Stimulated activated CD4-positive, alpha-beta T cell treated with anti-CD3 and anti-CD28 coated beads, Interleukin-1b, Interleukin-23, amount 100 ng/mL, for 4 hours (primary cell): Measurements from ENCODE around the gene OR10H2.
"Not testable (repeated sequence)": the region's sequence is repeated elsewhere in the genome, so short reads cannot be mapped to it uniquely, and the experiment has no call there.

ENCODE experiments used
- DNase-seq, 2 donors: peaks; one replicate each; pipeline ENCODE4 v3.0.0-alpha.2; 2020; ENCODE audit warnings: low read depth in 2 of 2

Gene OR10H2, protein sequence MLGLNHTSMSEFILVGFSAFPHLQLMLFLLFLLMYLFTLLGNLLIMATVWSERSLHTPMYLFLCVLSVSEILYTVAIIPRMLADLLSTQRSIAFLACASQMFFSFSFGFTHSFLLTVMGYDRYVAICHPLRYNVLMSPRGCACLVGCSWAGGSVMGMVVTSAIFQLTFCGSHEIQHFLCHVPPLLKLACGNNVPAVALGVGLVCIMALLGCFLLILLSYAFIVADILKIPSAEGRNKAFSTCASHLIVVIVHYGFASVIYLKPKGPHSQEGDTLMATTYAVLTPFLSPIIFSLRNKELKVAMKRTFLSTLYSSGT

DNA sequence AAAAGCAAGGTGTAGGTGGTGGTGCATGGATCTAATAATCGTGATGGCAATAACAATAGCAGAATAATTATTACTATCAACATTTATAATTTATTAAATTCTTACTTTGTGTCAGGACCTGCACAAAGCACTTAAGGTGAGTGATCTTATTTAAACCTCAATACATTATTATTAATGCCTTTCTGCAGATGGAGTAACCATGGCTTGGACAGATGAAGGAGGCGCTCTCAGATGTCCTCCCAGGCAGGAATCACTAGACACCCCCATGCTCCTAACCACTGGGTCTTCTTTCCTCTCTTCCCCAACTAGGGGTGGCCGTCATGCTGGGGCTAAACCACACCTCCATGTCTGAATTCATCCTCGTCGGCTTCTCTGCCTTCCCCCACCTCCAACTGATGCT lies at the start of gene OR10H2:
TSS of gene OR10H2 (plus strand) at position 301 of the 400 bp plus-strand sequence. CDS start at position 321, 20 bp downstream.
- no peak for DNase-seq

DNA sequence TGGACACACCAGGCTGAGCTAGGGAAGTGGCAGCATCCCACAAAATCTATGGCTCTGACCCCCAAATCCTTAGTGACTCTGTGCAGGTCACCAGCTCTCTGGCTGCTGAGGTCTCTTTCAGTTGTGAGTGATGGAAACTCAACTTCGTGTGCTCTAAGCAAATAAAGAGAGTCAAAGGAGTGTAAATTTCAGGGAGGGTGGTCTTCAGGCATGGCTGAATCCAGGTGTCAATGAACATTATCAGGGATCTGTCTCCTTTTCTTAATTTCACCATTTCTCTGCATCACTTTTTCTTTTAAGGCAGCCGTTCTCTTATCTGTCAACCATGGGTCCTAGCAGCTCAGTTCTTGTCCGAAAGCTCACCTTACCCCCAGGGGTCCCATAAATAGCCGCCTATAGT lies 48.7 kb upstream of the OR10H2 start:
- DNase-seq: no peak

DNA sequence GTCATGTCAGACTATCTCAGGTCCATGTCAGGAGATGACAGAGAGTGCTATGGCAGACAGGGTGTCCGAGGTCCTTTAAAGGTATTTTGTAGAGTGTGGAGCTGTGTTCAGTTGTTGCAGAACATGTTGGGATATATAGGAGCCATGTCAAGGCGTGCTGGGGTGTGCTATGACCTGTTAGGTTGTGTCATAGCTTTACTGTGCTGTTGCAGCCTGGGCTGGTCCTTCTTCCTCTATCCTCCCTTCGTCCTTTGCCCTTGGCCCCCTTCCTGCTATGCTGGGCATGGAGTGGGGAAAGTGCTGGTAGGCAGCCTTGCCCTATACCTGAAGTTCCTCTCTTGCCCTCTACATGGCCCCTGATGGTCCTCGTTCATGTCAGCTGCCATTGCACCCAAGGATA lies 48.0 kb upstream of the OR10H2 start:
- not testable (repeated sequence) for DNase-seq

DNA sequence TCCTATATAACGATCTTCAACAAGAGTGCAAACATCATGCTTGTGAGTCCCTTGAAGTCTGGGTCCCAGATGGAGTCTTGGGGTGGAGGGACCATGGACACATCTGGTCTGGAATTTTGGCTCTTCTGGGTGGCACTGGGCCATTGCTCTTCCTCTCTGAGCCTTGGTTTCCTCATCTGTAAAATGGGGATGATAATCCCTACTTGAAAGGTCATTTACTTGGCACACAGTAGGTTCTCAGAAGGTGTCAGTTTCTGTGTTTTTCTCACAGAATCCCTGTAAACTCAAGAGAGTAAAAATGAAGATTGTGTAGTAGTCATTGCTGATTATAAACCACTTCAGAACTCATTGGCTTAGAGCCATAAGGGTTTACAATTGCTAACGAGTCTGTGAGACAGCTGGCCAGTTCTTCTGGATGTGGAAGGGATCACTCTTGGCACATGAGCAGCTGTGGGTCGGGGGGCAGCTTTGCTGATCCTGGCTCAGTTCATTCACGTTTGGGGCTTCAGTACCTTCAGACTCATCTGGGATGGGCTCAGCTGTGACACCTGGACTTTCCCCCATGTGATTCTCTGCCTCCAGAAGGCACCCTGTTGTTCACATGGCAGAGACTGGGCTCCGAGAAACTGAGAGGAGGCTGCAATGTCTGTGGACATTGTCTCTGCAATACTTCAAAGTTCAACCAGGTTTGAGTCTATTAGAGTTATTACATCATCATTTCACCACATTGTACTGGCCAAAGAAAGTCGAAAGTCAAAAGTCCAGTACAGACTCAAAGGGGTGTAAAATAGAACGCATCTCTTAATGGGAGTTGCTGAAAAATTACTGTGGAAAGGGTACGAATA lies 47.1 kb upstream of the OR10H2 start:
- no peak for DNase-seq

- DNase-seq: no peak
Observed at GRCh38 chr19:15683411-15683810, 44.4 kb upstream of the OR10H2 start.

DNA sequence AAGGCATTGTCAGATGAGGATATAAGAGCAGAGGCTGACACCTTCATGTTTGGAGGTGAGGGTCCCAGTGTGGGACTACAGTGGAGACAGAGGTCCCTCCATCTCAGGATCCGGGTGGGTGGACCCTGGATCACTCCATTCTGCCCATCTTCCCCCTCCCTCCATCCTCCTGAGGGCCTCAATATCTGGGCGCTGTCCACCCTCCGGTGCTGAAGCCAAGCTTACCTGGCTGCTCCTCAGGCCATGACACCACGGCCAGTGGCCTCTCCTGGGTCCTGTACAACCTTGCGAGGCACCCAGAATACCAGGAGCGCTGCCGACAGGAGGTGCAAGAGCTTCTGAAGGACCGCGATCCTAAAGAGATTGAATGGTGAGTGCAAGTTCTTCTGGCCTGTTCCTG lies 43.0 kb upstream of the OR10H2 start:
- DNase-seq: no peak

GRCh38 chr19:15696654-15697194 lies 31.1 kb upstream of the OR10H2 start:
- DNase-seq: no peak

DNA sequence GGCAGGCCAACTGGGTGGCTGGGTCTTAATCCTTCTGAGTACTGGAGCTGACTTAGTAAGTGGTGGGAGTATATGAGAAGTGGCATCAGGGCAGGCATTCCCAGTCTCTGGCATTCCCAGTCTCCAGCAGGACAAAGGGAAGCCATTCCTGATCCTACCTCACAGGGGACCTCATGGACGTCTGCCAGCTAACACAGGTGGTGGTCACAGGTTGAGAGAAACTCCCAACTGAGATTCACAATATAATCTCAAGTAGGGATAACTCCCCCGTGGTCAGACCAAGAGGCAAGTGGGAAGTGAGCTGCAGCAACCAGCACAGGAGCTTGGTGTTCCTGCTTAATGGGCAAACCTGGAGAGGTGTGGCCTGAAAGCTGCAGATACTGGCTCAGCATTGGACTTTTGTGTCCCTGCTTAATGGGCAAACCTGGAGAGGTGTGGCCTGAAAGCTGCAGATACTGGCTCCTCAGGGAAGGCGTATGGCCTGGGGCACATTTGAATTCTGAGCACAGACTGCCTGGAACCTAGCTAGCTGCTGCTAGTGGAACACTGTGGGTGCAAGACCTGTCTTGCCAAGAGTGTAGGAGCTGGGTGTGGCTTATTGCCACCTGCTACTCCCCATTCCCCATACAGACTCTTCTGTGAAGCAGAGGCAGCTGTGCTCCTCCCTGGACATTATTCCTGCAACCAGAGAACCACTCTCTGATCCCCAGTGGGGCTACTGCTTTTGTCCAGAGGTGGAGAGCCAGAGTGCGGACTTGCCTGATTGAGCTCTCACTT lies 25.9 kb upstream of the OR10H2 start:
- no peak for DNase-seq

DNA sequence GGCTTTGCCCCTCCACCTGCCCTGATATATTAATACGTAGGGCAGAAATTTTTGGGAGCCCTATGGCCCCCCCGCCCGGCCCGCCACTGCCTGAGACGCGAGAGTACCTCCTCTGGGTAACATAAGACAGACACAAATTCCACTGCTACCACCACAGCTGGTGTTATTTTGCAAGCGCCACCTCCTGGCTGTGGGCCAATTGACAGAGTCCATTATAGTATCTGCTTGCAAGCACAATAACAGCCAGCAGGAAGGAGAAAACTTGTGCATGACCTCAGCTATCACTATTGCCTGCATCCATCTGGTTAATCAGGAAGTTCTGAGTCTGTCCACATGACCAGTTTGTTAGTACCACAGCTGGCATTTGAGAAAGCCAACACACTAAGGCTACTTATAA lies 25.3 kb upstream of the OR10H2 start:
- DNase-seq: no peak

- no peak for DNase-seq
Observed at GRCh38 chr19:15714638-15715037, 13.2 kb upstream of the OR10H2 start.

DNA sequence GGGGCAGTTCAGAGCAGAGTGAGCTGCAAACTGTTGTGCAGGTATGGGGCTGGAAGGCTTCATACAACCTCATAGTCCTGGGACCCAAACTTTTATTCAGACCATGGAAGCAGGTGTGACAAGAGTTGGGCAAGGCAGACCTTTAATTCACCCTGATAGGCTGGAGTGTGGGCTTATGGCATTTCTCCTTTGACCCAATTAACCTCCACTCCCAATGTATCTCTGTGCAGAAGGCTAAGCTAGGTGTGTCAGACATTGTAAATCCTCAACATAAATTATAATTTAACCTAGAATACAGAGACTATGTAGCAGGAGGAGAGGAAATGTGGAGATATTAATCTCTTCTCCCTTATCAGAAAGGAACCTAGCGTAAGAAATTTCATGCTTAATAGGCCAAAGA lies 12.2 kb upstream of the OR10H2 start:
- no peak for DNase-seq

DNA sequence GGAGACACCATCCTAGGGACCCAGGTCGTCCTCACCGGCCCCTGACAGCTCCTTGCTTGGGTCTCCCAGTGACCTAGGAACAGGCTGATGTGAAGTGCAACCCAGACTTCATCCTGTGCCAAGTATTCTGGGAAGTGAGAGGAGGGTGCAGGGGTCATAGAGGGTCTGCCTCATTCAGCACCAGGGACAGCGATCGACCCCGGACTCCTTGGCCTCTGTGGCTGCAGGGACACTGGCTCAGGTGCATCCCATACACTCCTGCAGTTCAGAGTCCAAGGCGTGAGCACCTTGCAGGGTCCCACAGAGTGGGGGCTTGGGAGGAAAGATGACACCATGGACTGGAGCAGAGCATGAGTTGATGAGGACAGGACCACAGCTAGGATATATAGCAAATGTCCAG lies 10.0 kb upstream of the OR10H2 start:
- DNase-seq: no peak

- DNase-seq: no peak
Observed at GRCh38 chr19:15721268-15721667, 6.6 kb upstream of the OR10H2 start.

GRCh38 chr19:15722956-15723355 lies 4.9 kb upstream of the OR10H2 start:
- no peak for DNase-seq

GRCh38 chr19:15730538-15730937 lies 2.7 kb downstream of the OR10H2 start:
- no peak for DNase-seq

DNA sequence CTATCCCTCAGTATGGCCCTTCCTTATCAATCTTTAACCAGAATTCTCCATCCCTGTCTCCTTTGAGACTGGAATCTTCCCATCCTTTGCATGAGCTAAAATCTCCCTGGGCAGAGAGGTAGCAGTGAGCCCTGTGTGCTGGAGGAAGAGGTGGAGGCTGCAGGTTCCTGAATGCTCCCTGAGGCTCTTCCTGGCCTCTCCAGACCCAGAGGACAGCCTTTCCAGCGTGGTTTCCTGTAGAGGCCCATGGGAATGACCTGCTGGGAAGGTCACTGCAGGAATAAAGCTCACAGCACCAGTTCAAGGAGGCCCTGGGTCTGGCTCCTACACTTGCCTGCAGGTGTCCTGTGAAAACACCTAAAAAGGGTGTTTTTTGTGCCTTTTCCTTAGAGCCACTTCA lies 4.6 kb downstream of the OR10H2 start:
- no peak for DNase-seq

GRCh38 chr19:15733895-15734294 lies 6.1 kb downstream of the OR10H2 start:
- DNase-seq: no peak

- DNase-seq: no peak
Observed at GRCh38 chr19:15737722-15738121, 9.9 kb downstream of the OR10H2 start, which contains the start of gene OR10H3. TSS of gene OR10H3 (plus strand) at chr19:15737985. CDS start at chr19:15741393, 3,408 bp downstream.

GRCh38 chr19:15740785-15741184 lies 13.0 kb downstream of the OR10H2 start:
- DNase-seq: no peak

- DNase-seq: no peak
Observed at GRCh38 chr19:15748239-15748638, 20.4 kb downstream of the OR10H2 start.

- DNase-seq: no peak
Observed at GRCh38 chr19:15758379-15758778, 30.6 kb downstream of the OR10H2 start.

DNA sequence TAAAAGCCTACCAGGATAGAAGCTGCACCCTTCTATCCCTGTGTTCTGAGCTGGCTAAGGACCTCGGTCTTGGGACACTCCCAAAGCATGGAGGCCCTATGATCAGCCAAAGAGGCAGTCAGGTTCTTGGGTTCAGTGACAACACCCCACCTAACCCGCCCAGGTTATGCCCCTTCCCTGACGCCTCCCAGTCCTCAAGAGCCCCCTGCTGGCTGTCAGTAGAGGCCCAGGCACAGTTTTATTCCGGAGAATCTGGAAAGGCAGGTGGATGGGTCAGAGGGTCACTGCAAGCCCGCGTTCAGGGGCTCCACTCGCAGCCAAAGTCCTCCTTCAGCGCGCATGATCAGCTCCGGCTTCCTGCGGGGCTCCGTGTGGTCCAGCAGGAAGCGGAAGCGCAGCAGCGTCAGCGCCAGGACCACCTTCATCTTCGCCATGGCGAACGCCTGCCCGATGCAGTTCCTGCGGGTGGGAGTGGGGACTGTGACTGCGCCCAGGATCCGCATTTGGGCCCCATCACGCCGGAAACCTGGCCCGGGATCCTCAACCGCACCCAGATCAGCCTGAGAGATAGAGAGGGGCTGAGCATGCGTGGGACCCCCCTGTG lies 32.2 kb downstream of the OR10H2 start:
- no peak for DNase-seq
